Dendritic cell treated with granulocyte-macrophage colony-stimulating factor and Interleukin-4, amounts not matched to agents 40 ng/mL and 50 ng/mL, for 4 days (primary cell): ENCODE data around the gene PHF11.
"Not testable (repeated sequence)": the region's sequence is repeated elsewhere in the genome, so short reads cannot be mapped to it uniquely, and the experiment has no call there.

Experiments used
- H3K27ac Mint-ChIP-seq: one replicate; pipeline ENCODE4 v1.8.0; 2022; ENCODE audit warnings: mild to moderate bottlenecking, mixed read lengths
- H3K27me3 Mint-ChIP-seq: one replicate; pipeline ENCODE4 v1.8.0; 2022; ENCODE audit warnings: mild to moderate bottlenecking, mixed read lengths
- H3K36me3 Mint-ChIP-seq: one replicate; pipeline ENCODE4 v1.8.0; 2022; ENCODE audit warnings: low read depth, mixed read lengths
- H3K4me1 Mint-ChIP-seq: one replicate; pipeline ENCODE4 v1.8.0; 2022; ENCODE audit warnings: low read depth, mixed read lengths
- H3K4me3 Mint-ChIP-seq: one replicate; pipeline ENCODE4 v1.8.0; 2022; ENCODE audit warnings: mild to moderate bottlenecking, moderate library complexity, mixed read lengths
- H3K9me3 Mint-ChIP-seq: one replicate; pipeline ENCODE4 v1.8.0; 2022; ENCODE audit warnings: mixed read lengths
- intact Hi-C: fragments of 100-400 bp; cut with micrococcal nuclease; formaldehyde crosslinking; loops from one replicate; pipeline ENCODE4 v1.15.0; 2022

The PHF11 gene

DNA sequence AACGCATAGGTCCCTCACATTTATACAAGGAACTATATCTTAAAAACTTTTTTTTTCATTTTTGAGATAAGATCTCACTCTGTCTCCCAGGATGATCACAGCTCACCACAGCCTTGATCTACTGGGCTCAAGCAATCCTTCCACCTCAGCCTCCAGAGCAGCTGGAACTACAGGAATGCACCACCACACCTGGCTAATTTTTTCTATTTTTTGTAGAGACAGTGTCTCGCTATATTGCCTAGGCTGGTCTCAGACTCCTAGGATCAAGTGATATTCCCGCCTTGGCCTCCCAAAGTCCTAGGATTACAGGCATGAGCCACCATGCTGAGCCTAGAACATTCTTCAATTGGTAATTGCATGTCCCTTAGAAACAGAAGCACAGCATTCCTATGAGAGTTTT lies 47.9 kb downstream of the PHF11 start:
- Mint-ChIP-seq H3K36me3 (peaks cover 87% of the 10 kb centered on the region), H3K4me1 (peaks cover 11% of the 10 kb centered on the region), H3K27ac (no peak overlapping the region), H3K4me3 (no peak overlapping the region), H3K27me3 (no peaks in the 10 kb centered on the region), H3K9me3 (no peaks in the 10 kb centered on the region)
- intact Hi-C loops: no loop called here

DNA sequence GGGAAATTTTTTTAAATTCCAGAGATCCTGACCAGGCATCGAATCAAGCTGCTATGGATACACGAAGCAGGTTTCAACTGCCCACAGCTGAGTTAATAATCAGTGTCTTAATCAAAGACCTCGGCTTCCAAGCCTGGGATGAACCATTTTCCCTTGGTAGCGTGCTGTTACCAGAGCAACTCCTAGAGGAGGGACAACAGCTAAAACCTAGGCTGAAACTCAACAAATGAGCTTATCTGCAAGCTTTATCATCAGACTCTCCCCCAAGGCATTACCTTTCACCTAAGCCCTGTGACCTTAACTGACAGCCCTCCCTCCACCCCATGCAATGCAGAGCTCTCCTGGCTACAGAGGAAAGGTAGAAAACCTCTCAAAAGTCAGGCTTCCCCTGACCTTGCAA lies 49.9 kb downstream of the PHF11 start:
- Mint-ChIP-seq H3K4me3 (no peak overlapping the region), H3K4me1 (peaks cover 21% of the 10 kb centered on the region), H3K27me3 (no peaks in the 10 kb centered on the region), H3K9me3 (no peaks in the 10 kb centered on the region), H3K36me3 (peaks cover 84% of the 10 kb centered on the region), H3K27ac (no peak overlapping the region)
- intact Hi-C loops: no loop called here

DNA sequence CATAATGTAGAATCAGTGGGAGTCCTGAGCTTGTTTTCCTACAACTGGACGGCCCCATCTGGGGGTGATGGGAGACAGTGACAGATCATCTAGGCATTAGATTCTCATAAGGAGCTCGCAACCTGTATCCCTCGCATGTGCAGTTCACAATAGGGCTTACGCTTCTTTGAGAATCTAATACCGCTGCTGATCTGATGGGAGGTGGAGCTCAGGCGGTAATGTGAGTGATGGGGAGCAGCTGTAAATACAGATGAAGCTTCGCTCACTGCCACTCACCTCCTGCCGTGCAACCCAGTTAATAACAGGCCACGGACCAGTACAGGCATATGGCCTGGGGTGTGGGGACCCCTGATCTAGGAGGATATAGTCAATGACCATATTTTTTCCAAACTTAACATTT lies 50.8 kb downstream of the PHF11 start:
- H3K9me3 Mint-ChIP-seq: no peaks in the 10 kb centered on the region
- no peak overlapping the region for H3K27ac Mint-ChIP-seq
- H3K36me3 Mint-ChIP-seq: peaks cover 80% of the 10 kb centered on the region
- peaks cover 30% of the 10 kb centered on the region for H3K4me1 Mint-ChIP-seq
- H3K4me3 Mint-ChIP-seq: no peak overlapping the region
- no peaks in the 10 kb centered on the region for H3K27me3 Mint-ChIP-seq
- intact Hi-C loops: no loop called here

DNA sequence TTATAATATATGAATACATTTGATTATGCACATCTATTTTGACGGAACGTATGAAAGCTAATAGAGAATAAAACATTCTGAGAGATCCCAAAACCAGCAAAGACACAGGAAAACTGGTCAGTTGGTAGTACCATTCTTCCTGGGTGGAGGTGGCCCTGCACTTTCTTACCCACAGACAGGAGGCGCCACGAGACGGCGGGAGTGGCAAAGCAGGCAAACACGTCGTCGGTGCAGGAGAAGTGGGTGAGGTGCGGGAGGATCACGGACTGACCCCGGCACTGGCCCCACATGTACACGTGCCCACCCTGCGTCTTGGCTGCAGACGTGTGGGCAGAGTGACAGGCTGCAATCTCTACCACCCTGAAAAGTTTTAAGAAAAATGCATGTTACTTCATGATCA lies 53.5 kb downstream of the PHF11 start:
- Mint-ChIP-seq H3K4me3 (no peak overlapping the region), H3K4me1 (peaks cover 43% of the 10 kb centered on the region), H3K27me3 (no peaks in the 10 kb centered on the region)

DNA sequence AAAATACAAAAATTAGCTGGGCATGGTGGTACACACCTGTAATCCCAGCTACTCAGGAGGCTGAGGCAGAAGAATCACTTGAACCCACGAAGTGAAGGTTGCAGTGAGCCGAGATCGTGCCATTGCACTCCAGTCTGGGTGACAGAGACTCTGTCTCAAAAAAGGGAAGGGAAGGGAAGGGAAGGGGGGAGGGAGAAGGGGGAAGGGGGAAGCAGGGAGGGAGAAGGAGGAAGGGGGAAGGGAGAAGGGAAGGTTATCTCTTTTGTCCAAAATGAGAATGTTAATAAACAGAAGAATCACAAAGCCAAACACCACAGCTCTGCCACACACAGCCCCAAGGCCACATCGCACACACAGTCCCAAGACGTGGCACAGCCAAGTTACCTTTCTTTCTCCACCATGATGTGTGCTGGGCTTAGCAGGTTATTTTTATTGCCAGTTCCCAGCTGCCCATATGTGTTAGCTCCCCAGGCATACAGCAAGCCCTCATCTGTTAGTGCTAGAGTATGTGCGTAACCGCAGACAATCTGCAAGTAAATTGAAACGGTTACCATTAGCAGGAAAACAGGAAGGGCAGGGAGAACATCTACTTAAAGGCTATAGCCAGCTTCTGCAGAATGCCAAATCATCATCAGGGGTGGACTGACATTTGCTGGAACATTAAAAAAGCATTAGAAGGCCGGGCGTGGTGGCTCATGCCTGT lies 55.3 kb downstream of the PHF11 start:
- H3K27ac Mint-ChIP-seq: peak overlapping the region; percentile 93
- H3K27me3 Mint-ChIP-seq: no peaks in the 10 kb centered on the region
- H3K4me1 Mint-ChIP-seq: peaks cover 43% of the 10 kb centered on the region
- intact Hi-C loops: loop anchor here (5.0 kb wide), 1 partner anchor 54 kb away; the partner anchor contains the start of gene PHF11
- peaks cover 84% of the 10 kb centered on the region for H3K36me3 Mint-ChIP-seq
- peak overlapping the region; percentile 58 for H3K4me3 Mint-ChIP-seq
- H3K9me3 Mint-ChIP-seq: no peaks in the 10 kb centered on the region

More for the DNA sequence above, 53.5 kb downstream of the PHF11 start:
- peak overlapping the region; percentile 93 for H3K27ac Mint-ChIP-seq
- peaks cover 86% of the 10 kb centered on the region for H3K36me3 Mint-ChIP-seq
- intact Hi-C loops: no loop called here
- no peaks in the 10 kb centered on the region for H3K9me3 Mint-ChIP-seq

DNA sequence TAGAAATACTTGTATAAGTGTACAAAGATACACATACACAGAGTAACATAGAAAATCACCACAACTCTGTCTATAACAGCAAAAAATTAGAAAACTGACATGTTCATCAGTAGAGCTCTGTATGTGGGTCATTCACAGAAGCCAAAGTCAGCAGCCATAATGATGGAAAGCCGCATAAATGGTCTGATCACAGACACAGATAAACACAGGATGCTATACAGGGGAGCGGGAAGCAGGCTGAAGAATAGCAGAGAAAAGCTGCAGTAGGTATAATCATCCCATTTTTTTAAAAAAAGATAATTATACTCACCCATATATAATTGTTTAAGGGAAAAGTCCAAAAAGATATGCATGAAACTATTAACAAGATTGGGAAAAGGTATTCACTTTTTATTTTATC lies 58.1 kb downstream of the PHF11 start:
- Mint-ChIP-seq H3K4me1 (peaks cover 38% of the 10 kb centered on the region), H3K27ac (peak overlapping the region; percentile 93), H3K27me3 (no peaks in the 10 kb centered on the region), H3K4me3 (no peak overlapping the region), H3K9me3 (no peaks in the 10 kb centered on the region), H3K36me3 (peaks cover 78% of the 10 kb centered on the region)
- intact Hi-C loops: loop anchor here (5.0 kb wide), 1 partner anchor 57 kb away; the partner anchor contains the start of gene PHF11

DNA sequence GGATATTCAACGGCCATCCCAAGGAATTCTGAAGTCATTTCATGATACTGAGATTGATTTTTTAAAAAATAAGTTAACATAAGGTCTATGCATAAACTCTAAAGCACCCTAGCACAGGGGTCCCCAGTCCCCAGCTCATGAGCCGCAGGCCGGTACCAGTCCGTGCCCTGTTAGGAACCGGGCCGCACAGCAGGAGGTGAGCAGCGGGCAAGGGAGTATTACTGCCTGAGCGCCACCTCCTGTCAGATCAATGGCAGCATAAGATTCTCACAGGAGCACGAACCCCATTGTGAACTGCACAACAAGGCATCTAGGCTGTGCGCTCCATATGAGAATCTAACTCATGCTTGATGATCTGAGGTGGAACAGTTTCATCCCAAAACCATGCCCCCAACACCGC lies 58.6 kb downstream of the PHF11 start:
- H3K36me3 Mint-ChIP-seq: peaks cover 78% of the 10 kb centered on the region
- no peaks in the 10 kb centered on the region for H3K9me3 Mint-ChIP-seq
- peaks cover 35% of the 10 kb centered on the region for H3K4me1 Mint-ChIP-seq
- no peaks in the 10 kb centered on the region for H3K27me3 Mint-ChIP-seq
- intact Hi-C loops: loop anchor here (5.0 kb wide), 1 partner anchor 57 kb away; the partner anchor contains the start of gene PHF11
- H3K27ac Mint-ChIP-seq: no peak overlapping the region
- no peak overlapping the region for H3K4me3 Mint-ChIP-seq

DNA sequence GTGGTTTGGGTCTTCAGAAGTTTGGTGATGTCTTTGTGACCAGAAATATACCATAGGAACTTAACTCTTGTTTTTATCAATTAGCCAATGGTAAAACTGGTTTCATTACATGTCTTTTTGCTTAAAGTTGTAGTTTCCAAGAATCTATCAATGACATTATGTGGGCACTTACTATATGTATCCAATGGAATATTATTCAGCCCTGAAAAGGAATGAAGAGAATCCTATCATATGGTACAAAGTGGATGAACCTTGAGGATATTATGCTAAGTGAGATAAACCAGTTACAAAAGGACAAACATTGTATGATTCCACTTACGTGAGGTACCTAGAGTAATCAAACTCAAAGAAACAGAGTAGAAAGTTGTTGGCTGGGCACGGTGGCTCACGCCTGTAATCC lies 63.3 kb downstream of the PHF11 start:
- H3K36me3 Mint-ChIP-seq: peaks cover 88% of the 10 kb centered on the region

DNA sequence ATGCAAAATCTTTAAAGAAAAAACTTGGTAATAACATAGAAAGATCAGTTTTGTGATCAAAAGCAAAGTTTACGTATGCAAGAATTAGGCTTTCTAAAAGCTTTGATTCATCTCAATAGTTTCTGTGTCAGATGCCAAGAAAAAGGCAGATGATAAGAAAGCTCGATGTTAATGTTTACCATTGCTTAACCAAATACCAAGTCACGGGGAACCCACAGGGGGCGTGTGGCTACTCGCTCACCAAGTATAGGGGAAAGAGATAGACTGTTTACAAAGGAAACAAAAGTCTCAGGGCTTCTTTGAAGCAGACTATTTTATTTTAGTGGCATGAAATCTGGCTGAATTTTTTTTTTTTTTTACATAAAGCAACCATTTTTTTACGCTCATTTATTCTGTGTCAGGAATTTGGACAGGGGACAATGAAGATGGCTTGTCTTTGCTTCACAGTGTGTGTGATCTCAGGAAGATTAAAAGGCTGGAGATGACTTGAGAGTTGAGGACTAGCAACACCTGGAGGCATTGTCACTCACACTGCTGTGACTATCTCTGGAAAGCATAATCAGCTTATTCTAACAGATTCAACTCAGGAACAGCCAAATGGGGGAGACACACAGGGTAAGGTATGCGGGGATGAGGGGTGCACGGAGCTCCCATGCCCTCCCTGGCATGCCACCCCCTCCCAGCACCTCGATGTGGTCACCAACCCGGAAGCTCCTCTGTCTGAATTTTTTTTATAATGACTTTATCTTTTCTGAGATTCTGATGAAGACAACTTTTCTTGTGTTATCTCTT lies 64.7 kb downstream of the PHF11 start:
- Mint-ChIP-seq H3K27ac (no peak overlapping the region), H3K36me3 (peaks cover 93% of the 10 kb centered on the region), H3K27me3 (no peaks in the 10 kb centered on the region), H3K9me3 (no peaks in the 10 kb centered on the region), H3K4me1 (peaks cover 5% of the 10 kb centered on the region), H3K4me3 (no peak overlapping the region)
- intact Hi-C loops: no loop called here

More for the DNA sequence above, 63.3 kb downstream of the PHF11 start:
- Mint-ChIP-seq H3K27ac (no peak overlapping the region), H3K27me3 (no peaks in the 10 kb centered on the region), H3K4me3 (no peak overlapping the region), H3K4me1 (peaks cover 5% of the 10 kb centered on the region), H3K9me3 (no peaks in the 10 kb centered on the region)
- intact Hi-C loops: no loop called here

DNA sequence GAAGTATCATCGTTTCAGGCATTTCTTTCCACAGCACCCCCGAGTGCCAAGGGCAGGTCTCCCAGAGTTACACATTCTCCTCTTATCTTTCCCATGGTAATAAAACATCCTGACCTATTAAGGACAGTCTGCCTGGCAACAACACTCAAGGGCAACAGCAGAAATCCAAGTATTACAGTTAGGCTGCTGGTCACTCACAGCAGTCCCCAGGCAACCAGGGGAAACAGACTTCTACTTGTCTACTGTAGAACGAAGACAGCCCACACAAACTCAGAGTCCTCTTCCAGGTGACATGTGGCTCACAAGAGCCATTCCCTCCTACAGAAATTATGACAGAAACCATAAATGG lies 65.3 kb downstream of the PHF11 start:
- peaks cover 5% of the 10 kb centered on the region for H3K4me1 Mint-ChIP-seq
- H3K36me3 Mint-ChIP-seq: peaks cover 93% of the 10 kb centered on the region
- intact Hi-C loops: no loop called here

DNA sequence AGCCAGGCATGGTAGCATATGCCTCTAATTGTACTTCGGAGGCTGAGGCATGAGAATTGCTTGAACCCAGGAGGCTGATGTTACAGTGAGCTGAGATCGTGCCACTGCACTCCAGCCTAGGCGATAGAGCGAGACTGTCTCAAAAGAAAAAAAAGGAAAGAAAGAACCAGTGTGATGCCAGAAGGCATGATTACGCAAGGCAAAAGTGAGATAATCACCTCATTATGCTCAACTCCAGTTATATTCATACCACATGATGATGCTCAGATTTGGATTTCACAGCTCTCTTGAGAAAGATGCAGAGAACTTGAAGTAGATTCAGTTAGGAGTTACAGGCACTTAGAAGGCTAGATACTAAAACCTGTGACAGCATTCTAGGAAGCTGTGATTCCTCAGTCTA lies 67.8 kb downstream of the PHF11 start:
- peaks cover 90% of the 10 kb centered on the region for H3K36me3 Mint-ChIP-seq
- no peaks in the 10 kb centered on the region for H3K9me3 Mint-ChIP-seq
- intact Hi-C loops: no loop called here
- H3K27ac Mint-ChIP-seq: no peak overlapping the region
- no peak overlapping the region for H3K4me3 Mint-ChIP-seq
- H3K4me1 Mint-ChIP-seq: peaks cover 10% of the 10 kb centered on the region
- no peaks in the 10 kb centered on the region for H3K27me3 Mint-ChIP-seq

More for the DNA sequence above, 65.3 kb downstream of the PHF11 start:
- no peaks in the 10 kb centered on the region for H3K9me3 Mint-ChIP-seq
- H3K27me3 Mint-ChIP-seq: no peaks in the 10 kb centered on the region
- no peak overlapping the region for H3K27ac Mint-ChIP-seq
- no peak overlapping the region for H3K4me3 Mint-ChIP-seq

DNA sequence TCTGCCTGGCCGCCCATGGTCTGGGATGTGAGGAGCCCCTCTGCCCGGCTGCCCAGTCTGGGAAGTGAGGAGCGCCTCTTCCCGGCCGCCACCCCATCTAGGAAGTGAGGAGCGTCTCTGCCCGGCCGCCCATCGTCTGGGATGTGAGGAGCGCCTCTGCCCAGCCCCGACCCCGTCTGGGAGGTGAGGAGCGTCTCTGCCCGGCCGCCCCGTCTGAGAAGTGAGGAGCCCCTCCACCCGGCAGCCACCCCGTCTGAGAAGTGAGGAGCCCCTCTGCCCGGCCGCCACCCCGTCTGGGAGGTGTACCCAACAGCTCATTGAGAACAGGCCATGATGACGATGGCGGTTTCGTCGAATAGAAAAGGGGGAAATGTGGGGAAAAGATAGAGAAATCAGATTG lies 69.7 kb downstream of the PHF11 start:
- H3K27ac Mint-ChIP-seq, intact Hi-C loops, H3K4me3 Mint-ChIP-seq, H3K9me3 Mint-ChIP-seq, H3K27me3 Mint-ChIP-seq: not testable (repeated sequence)
- Mint-ChIP-seq H3K36me3 (peaks cover 79% of the 10 kb centered on the region), H3K4me1 (peaks cover 11% of the 10 kb centered on the region)

DNA sequence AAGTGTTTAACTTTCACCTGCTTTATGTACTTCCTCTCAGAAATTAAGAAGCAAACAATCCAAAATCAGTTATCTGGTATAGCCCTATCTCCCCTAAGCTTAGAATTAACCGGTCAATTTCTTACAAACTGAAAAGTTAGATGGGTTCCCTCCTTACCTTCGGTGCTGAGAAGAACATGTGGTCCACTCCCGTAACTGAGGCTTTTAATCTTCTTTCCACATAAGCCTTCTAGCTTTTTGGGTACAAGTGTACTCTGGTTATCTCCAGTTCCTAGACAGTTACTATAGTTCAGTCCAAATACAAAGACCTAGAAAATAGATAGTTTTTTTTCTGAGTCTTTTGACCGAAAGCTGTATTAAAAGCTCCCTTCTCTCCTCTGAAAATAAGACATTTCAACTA lies 70.7 kb downstream of the PHF11 start:
- no peak overlapping the region for H3K4me3 Mint-ChIP-seq
- H3K36me3 Mint-ChIP-seq: peaks cover 69% of the 10 kb centered on the region
- no peaks in the 10 kb centered on the region for H3K27me3 Mint-ChIP-seq
- no peaks in the 10 kb centered on the region for H3K9me3 Mint-ChIP-seq
- intact Hi-C loops: no loop called here
- no peak overlapping the region for H3K27ac Mint-ChIP-seq
- peaks cover 17% of the 10 kb centered on the region for H3K4me1 Mint-ChIP-seq

DNA sequence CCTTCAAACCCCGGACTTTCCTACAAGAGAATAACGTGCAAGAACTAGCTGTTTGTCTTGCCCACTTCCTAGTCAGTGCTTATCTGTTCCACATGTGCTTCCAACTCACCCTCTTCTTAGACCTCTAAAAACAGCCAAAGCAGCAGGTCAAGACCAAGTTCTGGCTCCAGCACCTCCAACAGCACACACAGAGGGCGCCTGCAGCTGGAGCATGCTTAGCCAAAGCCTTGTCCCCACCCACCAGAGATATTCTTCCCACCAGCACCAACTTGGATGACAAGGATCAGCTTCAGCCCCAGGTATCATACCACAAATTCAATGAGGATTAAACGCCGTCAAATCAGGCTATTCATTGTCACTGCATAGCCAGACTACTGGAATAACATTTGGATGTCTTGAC lies 71.7 kb downstream of the PHF11 start:
- H3K36me3 Mint-ChIP-seq: peaks cover 59% of the 10 kb centered on the region
- intact Hi-C loops: no loop called here
- H3K27me3 Mint-ChIP-seq: no peaks in the 10 kb centered on the region
- H3K4me3 Mint-ChIP-seq: no peak overlapping the region
- H3K27ac Mint-ChIP-seq: no peak overlapping the region
- H3K9me3 Mint-ChIP-seq: no peaks in the 10 kb centered on the region
- peaks cover 17% of the 10 kb centered on the region for H3K4me1 Mint-ChIP-seq
